SK-MEL-5 (cell line): ENCODE data around the gene CACFD1. TPM values are rescaled to one million over a fixed set of nuclear protein-coding genes. Genes with fewer than 3 reads are reported as not detected.
"Not testable (repeated sequence)": the region's sequence is repeated elsewhere in the genome, so short reads cannot be mapped to it uniquely, and the experiment has no call there.

ENCODE experiments used
- DNase-seq: peaks from one replicate; pipeline ENCODE4 v3.0.0-alpha.2; 2016; ENCODE audit warnings: low read depth, low spot score
- in situ Hi-C: cut with HindIII; loops from 2 replicates; pipeline ENCODE4 v1.10.0; 2016; ENCODE audit warnings: low sequenced_read_pairs, high pct_unique_total_duplicates, low pct_unique_long_range_greater_than_20kb
- total RNA-seq: library from RNA; depleted of rRNA; stranded (reverse); fragments of >200 nt; shearing (Covaris generic); gene quantifications from 2 replicates; pipeline ENCODE4 v1.2.3, GENCODE V29; 2014

The CACFD1 gene
- total RNA-seq, 1 experiment from 2014 or later, result 3.6 TPM

GRCh38 chr9:133433351-133433843 is 26.4 kb upstream of the CACFD1 start:
- in situ Hi-C loops, result no loop called here
- DNase-seq, result no peak

- no peak for DNase-seq
- in situ Hi-C loops, result no loop called here
Observed at GRCh38 chr9:133436681-133437080, 23.1 kb upstream of the CACFD1 start.

GRCh38 chr9:133437753-133438531 is 21.8 kb upstream of the CACFD1 start:
- DNase-seq, result peak; percentile 41
- in situ Hi-C loops, result no loop called here

GRCh38 chr9:133439337-133439736 is 20.4 kb upstream of the CACFD1 start:
- no peak for DNase-seq
- in situ Hi-C loops, result no loop called here

- DNase-seq, result no peak
- in situ Hi-C loops, result no loop called here
Observed at GRCh38 chr9:133440874-133441273, 18.9 kb upstream of the CACFD1 start.

GRCh38 chr9:133441571-133441970 is 18.2 kb upstream of the CACFD1 start:
- no peak for DNase-seq
- in situ Hi-C loops, result no loop called here

- in situ Hi-C loops, result no loop called here
- DNase-seq, result no peak
Observed at GRCh38 chr9:133443248-133443647, 16.5 kb upstream of the CACFD1 start.

GRCh38 chr9:133443982-133444381 is 15.8 kb upstream of the CACFD1 start:
- in situ Hi-C loops, result no loop called here
- DNase-seq, result no peak

- in situ Hi-C loops, result no loop called here
- DNase-seq, result no peak
Observed at GRCh38 chr9:133445293-133445969, 14.3 kb upstream of the CACFD1 start.

GRCh38 chr9:133448487-133448972 is 11.2 kb upstream of the CACFD1 start:
- in situ Hi-C loops, result no loop called here
- DNase-seq, result no peak

- no peak for DNase-seq
- in situ Hi-C loops, result no loop called here
Observed at GRCh38 chr9:133449760-133450159, 10.0 kb upstream of the CACFD1 start.

GRCh38 chr9:133451865-133452264 is 7.9 kb upstream of the CACFD1 start:
- DNase-seq, in situ Hi-C loops: not testable (repeated sequence)

- no peak for DNase-seq
- in situ Hi-C loops, result no loop called here
Observed at GRCh38 chr9:133452562-133452961, 7.2 kb upstream of the CACFD1 start.

GRCh38 chr9:133453651-133454050 is 6.1 kb upstream of the CACFD1 start:
- DNase-seq, result no peak
- in situ Hi-C loops, result no loop called here

GRCh38 chr9:133454325-133454724 is 5.5 kb upstream of the CACFD1 start:
- no peak for DNase-seq
- in situ Hi-C loops, result no loop called here

- in situ Hi-C loops, result no loop called here
- no peak for DNase-seq
Observed at GRCh38 chr9:133454943-133455673, 4.7 kb upstream of the CACFD1 start.

GRCh38 chr9:133455936-133456335 is 3.8 kb upstream of the CACFD1 start:
- DNase-seq, result no peak
- in situ Hi-C loops, result no loop called here

- no peak for DNase-seq
- in situ Hi-C loops, result no loop called here
Observed at GRCh38 chr9:133456409-133456808, 3.4 kb upstream of the CACFD1 start.
